Testis (tissue), 2 donors: ENCODE results near the gene RHOBTB3.

ENCODE experiments used
- POLR2A ChIP-seq: fragments of 450-650 bp; IDR thresholded peaks from one replicate; pipeline ENCODE4 v1.6.1; 2017; ENCODE audit warnings: antibody characterized with exemption, mild to moderate bottlenecking, moderate library complexity
- TF ChIP-seq, protein P1 (sequence below), 3 experiments: fragments of 450-650 bp in 2 of 3; fragments of 200-600 bp in 1 of 3; sonication (generic) in 1 of 3; IDR thresholded peaks; one replicate each; pipeline ENCODE4 v1.5.1; 2016 to 2019; ENCODE audit warnings: antibody characterized with exemption in 3 of 3, mild to moderate bottlenecking in 2 of 3, moderate library complexity in 1 of 3

GRCh38 chr5:95715799-95716461 lies 15.2 kb upstream of the RHOBTB3 start:
- TF ChIP-seq, protein P1, sequence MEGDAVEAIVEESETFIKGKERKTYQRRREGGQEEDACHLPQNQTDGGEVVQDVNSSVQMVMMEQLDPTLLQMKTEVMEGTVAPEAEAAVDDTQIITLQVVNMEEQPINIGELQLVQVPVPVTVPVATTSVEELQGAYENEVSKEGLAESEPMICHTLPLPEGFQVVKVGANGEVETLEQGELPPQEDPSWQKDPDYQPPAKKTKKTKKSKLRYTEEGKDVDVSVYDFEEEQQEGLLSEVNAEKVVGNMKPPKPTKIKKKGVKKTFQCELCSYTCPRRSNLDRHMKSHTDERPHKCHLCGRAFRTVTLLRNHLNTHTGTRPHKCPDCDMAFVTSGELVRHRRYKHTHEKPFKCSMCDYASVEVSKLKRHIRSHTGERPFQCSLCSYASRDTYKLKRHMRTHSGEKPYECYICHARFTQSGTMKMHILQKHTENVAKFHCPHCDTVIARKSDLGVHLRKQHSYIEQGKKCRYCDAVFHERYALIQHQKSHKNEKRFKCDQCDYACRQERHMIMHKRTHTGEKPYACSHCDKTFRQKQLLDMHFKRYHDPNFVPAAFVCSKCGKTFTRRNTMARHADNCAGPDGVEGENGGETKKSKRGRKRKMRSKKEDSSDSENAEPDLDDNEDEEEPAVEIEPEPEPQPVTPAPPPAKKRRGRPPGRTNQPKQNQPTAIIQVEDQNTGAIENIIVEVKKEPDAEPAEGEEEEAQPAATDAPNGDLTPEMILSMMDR (IDR thresholded peaks at IDR 0.05) = no peak
- TF ChIP-seq POLR2A = no peak
